ENCODE data around the gene MTFR2.

GRCh38 chr6:136290410-136291010 lies 40.4 kb upstream of the MTFR2 start:
- no peak for TF ChIP-seq GATA2 (IDR thresholded peaks at IDR 0.05; ENCODE audit: low read depth, low read length)
- no peak for TF ChIP-seq GATA3 (IDR thresholded peaks at IDR 0.05; ENCODE audit: low read depth, low read length)
